ENCODE data around the gene LDLRAP1.

DNA sequence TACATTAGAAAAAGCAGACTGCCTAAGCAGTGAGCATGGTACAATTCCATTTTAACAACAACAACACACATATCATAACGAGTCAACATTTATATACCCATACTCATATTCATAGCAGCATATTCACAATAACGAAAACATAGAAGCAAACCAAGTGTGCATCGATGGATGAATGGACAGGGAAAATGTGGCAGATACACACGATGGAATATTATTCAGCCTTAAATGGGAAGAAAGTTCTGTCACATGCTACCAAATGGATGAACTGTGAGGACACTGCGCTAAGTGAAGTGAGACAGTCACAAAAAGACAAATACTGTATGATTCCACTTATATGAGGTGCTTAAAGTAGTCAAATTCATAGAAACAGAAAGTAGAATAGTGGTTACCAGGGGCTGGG is 63.7 kb downstream of the LDLRAP1 start:
- TF ChIP-seq CTCF (IDR thresholded peaks at IDR 0.05; ENCODE audit: low read depth, low read length, poor library complexity, severe bottlenecking) (no peak), EZH2phosphoT487 (IDR thresholded peaks at IDR 0.05; ENCODE audit: borderline replicate concordance, low read length) (no peak)

Data from DOHH2 (cell line).